NK-92 (cell line): ENCODE data around the gene IL1RL1.
A peak's percentile ranks its signal among the peaks of the same experiment; 100 is the strongest.
"Not testable (repeated sequence)": the region's sequence is repeated elsewhere in the genome, so short reads cannot be mapped to it uniquely, and the experiment has no call there.

Source experiments
- DNase-seq: peaks from one replicate; lab custom pipeline; 2025; ENCODE audit not compliant: unreplicated experiment; lab: John Stamatoyannopoulos, UW

IL1RL1 gene

DNA sequence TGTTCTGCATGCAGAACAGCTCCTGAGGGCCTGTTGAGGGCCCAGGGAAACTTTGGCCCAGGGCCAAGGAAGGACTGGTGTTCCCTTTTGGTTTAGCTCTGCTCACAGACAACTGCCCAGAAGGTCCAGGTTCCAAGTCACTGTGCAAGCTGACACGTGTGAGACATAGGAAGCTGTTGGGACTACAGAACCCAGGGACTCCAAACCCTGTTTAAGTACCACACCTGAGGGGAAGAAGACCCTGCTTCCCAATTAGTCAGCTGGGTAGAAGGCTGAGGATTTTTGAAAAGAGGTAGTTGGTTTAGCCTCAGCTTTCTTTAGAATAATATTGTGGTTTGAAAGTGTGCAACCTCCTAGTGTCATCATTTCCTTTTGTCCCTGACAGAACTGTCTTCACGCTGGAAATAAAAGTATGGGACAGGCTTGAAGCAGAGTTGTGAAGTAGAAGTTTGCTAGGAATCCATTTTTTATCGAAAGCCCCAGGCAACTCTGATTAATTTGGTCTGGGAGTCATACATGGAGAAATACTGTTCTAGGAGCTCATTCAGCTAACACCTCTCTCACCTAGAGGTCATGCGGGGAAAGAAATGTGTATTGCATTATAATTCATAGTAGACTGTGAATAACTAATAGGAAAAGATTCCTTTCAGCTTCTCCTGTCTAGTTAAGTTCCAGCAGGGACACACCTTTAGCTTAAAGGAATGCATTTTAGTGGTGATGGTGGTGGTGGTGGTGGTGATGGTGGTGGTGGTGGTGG, 19.9 kb upstream of the IL1RL1 start:
- no peak for DNase-seq

DNA sequence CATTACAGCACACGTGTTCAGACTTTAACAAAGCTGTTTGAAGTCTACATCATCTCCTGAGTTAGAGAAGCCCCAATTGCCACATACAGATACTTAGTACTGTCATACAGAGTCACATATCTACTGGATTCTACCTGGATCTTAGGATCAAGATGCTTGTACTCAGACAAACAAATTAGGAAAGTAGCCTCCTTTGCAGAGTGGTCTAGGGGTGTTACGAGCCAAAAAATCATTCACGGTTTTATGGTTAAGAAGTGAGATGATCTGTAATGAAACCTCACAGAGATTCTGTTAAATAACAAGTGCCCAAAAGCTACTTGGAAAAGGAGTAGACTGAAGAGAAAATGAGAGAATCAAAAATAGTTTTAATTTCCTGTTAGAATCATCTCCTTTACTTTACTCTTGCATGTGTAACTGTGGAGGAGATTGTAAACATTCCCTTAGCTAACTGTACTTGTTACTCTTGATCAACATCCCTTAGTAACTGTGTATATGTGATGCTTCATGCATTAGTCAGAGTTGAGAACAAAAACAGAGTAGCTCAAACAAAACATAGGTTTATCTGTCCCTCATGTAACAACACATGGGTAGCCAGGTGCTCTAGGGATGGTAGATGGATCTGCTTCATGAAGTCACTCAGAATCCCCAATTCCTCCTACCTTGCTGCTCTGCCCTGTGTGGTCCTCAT, 16.4 kb upstream of the IL1RL1 start:
- no peak for DNase-seq

DNA sequence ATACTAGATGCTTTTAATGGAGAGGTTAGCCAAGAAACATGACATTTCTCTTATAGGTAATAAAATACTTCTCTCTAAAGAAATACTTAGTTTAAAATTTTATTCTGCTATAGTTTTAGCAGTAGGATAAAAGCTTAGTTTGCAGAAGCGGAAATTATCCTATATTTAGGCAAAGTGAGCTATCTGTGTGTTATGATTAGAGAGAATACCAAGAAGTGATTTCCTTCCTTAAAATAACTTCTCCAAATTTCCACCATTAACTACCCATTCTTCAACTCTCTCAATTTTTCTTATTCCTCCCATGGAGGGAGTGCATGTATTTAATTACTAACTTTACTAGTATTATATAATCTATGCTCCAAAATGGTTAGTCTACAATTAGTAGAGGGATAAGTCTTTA, 15.8 kb upstream of the IL1RL1 start:
- DNase-seq: no peak

DNA sequence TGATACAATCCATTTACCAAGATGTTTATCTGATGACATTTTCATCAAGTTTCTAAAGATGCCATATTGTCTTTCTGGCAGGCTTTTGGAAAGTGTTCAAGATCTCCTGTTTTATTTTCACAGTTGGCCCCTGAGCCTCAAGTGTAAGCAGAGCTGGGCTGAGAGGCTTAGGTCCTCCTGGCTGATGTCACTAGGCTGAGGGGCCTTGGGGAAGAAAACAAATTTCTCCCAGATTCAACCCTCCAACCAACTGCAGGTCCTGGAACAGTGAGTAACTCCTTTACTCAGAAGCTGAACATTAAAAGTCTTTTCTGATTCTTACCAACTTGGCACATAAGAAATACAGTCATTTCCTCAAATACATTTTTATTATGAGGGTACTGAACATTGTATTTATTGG, 14.9 kb upstream of the IL1RL1 start:
- no peak for DNase-seq

DNA sequence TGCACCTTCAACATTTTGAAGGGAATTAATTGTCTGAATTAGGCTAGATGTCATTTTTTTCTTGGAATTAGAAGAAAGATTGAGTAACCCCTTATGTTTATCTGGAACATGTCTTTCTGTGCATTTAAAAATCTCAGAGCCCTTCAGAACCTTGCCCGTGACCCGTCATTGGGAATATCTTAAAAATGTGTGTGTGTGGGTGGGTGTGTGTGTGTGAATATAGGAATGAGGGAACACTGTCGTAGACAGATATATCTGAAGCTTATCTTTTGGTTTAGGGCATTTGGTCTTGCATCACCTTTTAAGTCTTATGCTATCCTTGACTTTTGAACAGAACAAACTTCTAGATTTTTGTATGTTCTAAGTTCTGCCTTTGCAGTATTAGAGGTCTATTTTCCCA, 13.5 kb upstream of the IL1RL1 start:
- no peak for DNase-seq

DNA sequence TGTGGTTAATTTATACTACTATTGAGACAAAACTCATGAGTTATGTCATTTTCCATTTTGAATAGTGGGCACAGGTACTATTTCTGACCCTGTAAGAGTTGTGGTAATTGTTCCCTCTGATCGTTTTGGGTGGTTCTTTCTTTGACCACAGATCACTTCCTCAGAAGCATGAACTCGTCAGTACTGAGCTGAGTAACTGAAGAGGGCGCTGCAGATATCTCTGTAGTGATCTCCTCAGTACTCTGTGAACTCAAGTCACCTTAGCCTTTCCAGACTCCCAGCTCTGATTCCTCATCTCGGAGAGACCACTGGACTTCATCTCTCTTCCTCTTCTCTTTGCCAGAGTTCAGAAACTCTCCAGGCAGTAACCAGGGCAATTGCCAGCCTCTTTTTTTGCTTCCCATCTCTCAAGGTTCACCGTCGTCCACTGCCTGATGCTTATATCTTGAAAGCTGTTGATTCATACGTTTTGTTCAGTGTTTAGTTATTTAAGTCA, 9.4 kb upstream of the IL1RL1 start:
- DNase-seq: no peak

DNA sequence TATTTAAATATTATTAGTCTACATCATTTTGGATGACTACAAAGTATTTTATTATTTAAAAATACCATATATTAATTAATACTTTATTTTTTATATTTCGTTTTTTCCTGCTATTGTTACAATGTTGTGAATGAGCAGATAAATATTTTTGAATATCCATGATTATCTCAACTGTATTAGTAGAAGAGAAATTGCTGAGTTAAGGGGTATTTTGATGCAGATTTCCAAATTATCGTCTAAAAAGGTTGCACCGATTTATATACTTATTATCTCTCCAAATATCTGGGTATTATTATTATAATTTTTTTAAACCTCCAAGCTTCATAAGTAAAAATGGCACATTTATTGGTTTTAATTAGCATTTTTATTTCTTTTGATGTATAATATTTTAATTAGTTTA, 8.9 kb upstream of the IL1RL1 start:
- no peak for DNase-seq

DNA sequence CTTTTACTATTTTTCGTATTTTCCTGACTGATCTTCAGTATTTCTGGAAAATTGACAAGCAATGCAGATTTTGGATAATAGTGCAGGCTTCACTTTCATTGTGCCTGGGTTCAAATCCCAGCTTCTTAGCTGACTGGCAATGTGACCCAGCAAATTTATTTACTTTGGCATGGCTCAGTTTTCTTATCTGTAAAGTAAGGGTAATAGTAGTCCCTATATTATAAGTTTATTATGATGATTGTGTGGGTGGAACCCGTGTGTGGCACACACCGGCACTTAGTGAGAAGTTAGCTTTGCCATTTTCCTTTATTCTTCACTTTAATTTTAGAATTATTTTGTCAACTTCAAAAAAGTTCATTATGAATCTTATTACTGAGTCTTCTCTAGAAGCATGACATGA, 7.8 kb upstream of the IL1RL1 start:
- DNase-seq: no peak

DNA sequence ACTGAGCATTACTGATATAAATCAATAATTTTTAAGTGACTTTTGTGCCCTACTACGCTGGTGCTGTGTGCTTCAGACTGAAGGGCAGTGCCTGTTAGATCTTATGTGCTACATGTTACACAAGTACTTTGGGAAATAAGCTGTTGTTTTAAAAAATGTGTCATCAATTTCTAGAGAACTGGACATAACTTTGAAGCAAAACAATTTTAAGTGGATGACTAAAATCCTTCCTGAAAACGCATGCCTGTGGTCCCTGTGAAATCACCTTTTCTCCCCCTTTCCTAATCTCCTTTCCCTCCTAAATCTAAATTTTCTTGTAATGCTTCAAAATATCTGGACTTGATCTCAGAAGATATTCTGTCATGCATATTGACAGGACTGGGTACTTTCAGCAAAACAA, 7.1 kb upstream of the IL1RL1 start:
- DNase-seq: no peak

DNA sequence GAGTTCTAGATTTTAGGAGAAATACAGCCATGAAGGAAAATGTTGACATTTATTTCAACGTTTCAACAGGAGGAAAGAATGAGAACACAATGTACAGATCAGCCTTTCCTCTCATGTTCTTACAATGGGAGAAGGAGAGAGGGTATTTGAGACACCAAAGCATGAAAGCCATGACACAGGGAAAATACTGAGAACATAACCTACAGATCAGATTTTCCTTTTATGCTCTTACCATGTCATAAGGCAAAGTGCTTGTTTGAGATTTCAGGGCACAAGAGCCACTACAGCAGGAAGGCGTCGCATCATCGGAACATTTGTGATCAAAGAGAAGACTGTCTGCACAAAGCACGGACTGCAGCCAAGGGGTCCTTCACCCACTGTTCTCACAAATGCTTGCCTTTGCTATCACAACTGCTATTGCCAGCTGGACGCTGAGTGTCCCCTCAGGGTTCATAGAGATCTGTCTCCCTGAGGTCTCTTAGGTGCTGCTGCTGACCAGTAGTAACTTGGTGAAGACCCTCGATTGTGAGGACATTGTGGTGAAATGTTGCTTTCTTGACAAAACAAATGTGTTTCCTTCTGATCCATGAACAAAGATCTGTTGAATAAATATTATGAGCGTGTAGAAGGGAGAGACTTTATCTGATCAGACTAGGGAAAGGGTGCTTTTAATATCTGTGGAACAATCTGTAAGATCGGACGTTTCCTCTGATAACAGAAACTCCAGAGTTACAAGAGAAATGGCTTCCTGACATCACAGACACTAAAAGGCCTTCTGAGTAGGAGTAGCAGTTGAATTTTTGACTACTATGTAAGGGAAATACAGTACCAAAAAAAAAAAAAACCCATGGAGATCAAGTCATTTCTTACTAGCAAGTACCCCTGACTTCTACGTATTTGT, 6.4 kb upstream of the IL1RL1 start:
- no peak for DNase-seq

DNA sequence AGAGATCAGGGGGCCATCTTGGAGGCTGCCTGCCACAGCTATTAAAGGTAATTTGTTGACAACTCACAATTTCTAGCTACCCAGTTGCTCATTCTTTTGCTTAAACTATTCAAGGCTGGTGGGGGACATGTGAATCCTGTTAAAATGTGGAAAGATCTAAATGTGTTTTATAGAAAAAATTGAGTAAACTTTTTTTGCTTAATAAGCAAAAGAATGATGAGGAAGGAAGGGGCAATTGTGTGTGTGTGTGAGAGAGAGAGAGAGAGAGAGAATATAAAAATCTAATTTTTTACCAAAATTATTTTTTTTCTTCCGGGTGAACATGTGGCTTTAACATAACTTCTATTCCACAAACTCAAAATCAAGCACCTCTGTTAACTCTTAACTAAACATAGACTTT, 5.2 kb upstream of the IL1RL1 start:
- DNase-seq: no peak

DNA sequence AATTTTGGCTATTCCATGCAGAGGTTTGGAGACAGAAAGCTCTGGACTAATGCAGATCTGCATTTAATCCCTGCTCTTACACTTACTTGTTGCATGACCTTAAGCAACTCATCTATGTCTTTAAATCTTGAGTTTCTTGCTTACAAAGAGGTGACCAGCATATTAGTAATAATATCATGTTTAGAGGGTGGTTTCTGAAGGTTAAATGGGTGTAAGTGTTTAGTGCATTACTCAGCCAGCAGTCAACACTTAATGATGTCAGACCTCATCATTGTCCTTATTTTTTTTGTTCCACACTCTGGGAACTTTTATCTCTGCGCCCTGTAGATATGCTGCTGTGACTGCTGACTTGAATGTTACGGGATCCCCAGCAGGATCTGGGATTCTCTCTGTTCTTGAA, 1.7 kb downstream of the IL1RL1 start:
- DNase-seq: no peak

DNA sequence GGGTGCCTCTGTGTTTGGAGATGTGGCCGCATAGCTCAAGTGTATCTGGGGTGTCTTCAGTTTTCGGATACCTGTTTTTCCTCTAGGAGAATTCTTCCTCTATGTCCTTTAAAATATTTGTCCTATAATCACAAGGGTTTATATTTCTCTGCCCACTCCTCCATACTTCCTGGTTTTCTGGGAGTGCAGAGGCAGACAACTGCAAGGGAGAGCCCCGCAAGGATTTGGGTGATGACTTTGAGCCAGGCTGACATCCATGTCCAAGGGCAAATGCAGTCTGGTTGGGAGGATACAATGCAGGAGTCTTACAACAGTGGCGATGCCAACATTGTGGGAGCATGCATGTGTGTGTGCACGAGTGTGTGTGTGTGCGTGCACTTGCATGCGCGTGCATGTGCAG, 2.1 kb downstream of the IL1RL1 start:
- DNase-seq: no peak

DNA sequence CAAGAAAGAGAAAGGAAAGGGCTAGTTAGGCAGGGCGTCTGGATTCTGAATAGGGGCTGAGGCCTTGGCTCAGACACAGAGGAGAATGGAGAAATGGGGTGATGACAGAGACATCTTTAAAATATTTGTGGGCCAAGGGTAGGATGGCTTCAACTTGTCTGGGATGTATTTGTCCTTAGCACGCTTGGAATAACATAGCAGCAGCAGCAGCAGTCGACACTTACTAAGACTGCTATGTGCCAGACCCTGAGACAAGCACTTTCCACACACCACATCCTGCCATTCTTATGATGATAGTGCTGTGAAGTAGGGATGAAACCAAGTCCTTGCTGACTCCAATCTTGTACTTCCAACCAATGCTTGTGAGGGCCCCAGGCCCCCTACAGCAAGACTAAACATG, 2.6 kb downstream of the IL1RL1 start:
- DNase-seq: no peak

DNA sequence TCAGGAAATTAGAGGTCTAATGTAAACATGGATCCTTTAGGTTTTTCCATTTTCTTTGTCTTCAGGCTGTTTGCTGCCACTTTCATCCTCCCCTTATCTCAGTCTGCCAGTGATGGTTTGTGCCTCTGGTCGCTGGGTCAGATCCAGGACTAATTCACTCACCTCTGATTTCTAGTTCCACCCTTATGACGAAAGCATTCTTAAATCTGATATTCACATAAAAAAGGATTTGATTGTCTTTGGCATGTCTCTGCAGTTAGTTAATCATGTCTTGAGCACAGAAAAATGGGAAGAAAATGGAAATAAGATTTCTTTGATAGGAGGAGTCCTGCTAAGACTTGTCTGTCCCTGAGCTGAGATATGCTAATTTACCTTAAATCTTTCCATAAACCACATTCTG, 4.6 kb downstream of the IL1RL1 start:
- no peak for DNase-seq

DNA sequence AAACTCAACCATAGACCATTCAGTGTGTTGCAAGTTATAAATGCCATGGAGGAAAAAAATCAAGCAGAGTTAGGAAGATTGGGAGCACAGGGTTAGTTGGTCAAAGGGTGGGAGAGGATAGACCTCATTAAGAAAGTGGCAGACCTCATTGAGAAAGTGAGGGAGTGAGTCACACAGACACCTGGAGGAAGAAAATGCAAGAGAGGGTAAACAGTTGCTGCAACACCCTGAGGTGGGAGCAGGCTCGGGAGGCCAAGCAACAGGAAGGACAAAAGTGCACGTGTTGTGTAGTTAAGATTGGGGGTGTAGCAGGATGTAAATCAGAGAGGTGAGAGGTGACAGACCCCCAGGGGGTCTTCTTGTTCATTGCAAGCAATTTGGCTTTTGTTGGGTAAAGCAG, 6.4 kb downstream of the IL1RL1 start:
- DNase-seq: peak; percentile 8

DNA sequence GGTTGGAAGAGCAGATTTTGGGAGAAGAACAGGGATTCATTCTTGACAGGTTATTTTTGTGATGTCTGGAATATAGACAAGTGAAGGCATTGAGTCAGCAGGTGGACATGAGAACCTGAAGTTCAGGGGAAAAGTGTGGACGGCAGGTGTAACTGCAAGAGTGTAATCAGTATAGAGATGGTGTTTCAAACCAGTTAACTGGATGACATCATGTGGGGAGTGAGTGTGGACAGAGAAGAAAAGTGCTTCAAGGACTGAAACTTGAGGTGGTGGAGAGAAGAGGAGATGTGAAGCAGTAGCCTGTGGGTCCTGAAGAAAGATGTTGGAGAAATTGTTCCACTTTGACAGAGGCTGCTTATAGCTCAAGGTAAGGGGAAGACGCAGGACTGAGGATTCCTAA, 7.1 kb downstream of the IL1RL1 start:
- no peak for DNase-seq

DNA sequence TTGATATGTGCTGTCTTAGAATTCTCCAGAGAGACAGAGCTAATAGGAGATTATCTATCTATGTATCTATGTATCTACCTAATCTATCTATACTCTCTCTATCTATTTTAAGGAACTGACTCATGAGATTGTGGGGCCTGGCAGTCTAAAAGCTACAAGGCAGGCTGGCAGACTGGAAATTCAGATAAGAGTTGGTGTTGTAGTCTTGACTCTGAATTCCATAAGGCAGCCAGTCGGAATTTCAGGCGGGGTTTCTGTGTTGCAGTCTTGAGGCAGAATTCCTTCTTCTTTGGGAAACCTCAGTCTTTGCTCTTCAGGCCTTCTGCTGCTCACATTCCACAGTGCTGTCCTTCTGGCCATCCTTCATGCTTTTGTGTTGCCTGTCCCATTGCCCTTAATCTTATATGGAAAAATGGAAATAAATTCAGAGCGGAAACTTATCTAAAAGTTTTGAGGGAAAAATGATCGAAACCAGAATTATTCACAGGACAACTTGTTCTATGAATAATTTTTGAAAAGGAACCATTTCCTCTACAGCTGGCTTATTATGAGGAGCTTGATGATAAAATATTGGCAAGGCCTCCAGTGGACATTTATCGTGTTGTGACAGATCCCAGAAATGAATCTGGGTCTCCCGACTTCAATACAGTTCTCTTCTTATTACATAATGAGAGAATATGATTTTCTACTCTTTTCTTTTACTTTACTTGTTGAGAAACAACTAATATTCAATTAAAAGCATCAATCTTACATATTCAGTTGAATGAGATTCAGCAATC, 10.8 kb downstream of the IL1RL1 start:
- DNase-seq: no peak

DNA sequence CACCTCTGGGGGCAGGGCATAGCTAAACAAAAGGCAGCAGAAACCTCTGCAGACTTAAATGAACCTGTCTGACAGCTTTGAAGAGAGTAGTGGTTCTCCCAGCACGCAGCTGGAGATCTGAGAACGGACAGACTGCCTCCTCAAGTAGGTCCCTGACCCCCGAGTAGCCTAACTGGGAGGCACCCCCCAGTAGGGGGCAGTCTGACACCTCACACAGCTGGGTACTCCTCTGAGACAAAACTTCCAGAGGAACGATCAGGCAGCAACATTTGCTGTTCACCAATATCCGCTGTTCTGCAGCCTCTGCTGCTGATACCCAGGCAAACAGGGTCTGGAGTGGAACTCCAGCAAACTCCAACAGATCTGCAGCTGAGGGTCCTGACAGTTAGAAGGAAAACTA, 13.6 kb downstream of the IL1RL1 start:
- DNase-seq: not testable (repeated sequence)

DNA sequence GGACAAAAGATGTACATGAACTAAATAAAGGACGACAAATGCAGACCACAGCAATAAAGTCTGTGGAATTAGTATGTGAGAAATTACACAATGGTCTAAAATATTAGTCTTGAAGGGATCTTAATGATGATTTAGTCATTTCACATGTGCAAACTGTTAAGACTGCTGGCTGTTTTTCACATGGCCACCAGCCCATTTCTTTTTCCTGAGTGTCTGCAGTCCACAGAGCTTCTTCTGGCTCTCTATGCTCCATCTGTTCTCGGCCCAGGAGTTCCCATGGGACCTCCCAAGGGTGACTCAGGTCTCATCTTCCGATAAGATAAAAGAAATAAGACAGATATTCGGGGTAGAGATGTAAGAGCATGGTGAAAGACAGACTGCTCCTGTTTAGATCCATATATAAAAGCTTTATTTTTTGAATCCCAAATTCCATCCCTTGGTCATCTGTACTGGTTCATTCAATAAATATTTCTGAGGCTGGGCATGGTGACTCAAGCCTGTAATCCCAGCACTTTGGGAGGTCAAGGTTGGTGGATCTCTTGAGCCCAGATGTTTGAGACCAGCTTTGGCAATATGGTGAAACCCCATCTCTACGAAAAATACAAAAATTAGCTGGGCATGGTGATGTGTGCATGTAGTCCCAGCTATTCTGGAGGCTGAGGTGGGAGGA, 20.1 kb downstream of the IL1RL1 start:
- no peak for DNase-seq
